ENCODE measurements around the gene MOV10L1.

Gene MOV10L1

GRCh38 chr22:50193621-50194020 lies 103.8 kb downstream of the MOV10L1 start:
- Histone ChIP-seq H3K4me3 (ENCODE audit: low read length) (no peak overlapping the region), H3K9ac (ENCODE audit: low read depth, low read length) (no peak overlapping the region), H3K36me3 (ENCODE audit: insufficient read depth, low read length) (peaks cover 25% of the 10 kb centered on the region), H3K27me3 (ENCODE audit: control insufficient read depth, insufficient read depth, low read length) (no peaks in the 10 kb centered on the region), H3K4me2 (ENCODE audit: low read length) (no peak overlapping the region), H3K9me3 (replicated peaks; ENCODE audit: low read length) (no peaks in the 10 kb centered on the region), H3K4me1 (ENCODE audit: control insufficient read depth, insufficient read depth, low read length) (peaks cover 17% of the 10 kb centered on the region)

GRCh38 chr22:50194037-50194805 lies 104.4 kb downstream of the MOV10L1 start:
- H3K4me2 ChIP-seq (ENCODE audit: low read length), result no peak overlapping the region
- H3K9ac ChIP-seq (ENCODE audit: low read depth, low read length), result no peak overlapping the region
- H3K36me3 ChIP-seq (ENCODE audit: insufficient read depth, low read length), result peaks cover 24% of the 10 kb centered on the region
- no peak overlapping the region for H3K4me3 ChIP-seq (ENCODE audit: low read length)
- peaks cover 17% of the 10 kb centered on the region for H3K4me1 ChIP-seq (ENCODE audit: control insufficient read depth, insufficient read depth, low read length)
- H3K27me3 ChIP-seq (ENCODE audit: control insufficient read depth, insufficient read depth, low read length), result no peaks in the 10 kb centered on the region
- no peaks in the 10 kb centered on the region for H3K9me3 ChIP-seq (replicated peaks; ENCODE audit: low read length)

GRCh38 chr22:50196256-50196655 lies 106.5 kb downstream of the MOV10L1 start:
- Histone ChIP-seq H3K9ac (ENCODE audit: low read depth, low read length) (no peak overlapping the region), H3K4me2 (ENCODE audit: low read length) (no peak overlapping the region), H3K36me3 (ENCODE audit: insufficient read depth, low read length) (peaks cover 24% of the 10 kb centered on the region), H3K27me3 (ENCODE audit: control insufficient read depth, insufficient read depth, low read length) (no peaks in the 10 kb centered on the region), H3K4me3 (ENCODE audit: low read length) (no peak overlapping the region), H3K9me3 (replicated peaks; ENCODE audit: low read length) (no peaks in the 10 kb centered on the region), H3K4me1 (ENCODE audit: control insufficient read depth, insufficient read depth, low read length) (peaks cover 6% of the 10 kb centered on the region)

GRCh38 chr22:50197000-50197800 lies 107.4 kb downstream of the MOV10L1 start:
- H3K9me3 ChIP-seq (replicated peaks; ENCODE audit: low read length), result no peaks in the 10 kb centered on the region
- no peak overlapping the region for H3K9ac ChIP-seq (ENCODE audit: low read depth, low read length)
- H3K27me3 ChIP-seq (ENCODE audit: control insufficient read depth, insufficient read depth, low read length), result no peaks in the 10 kb centered on the region
- H3K4me1 ChIP-seq (ENCODE audit: control insufficient read depth, insufficient read depth, low read length), result peaks cover 10% of the 10 kb centered on the region
- H3K4me3 ChIP-seq (ENCODE audit: low read length), result no peak overlapping the region
- no peak overlapping the region for H3K4me2 ChIP-seq (ENCODE audit: low read length)
- H3K36me3 ChIP-seq (ENCODE audit: insufficient read depth, low read length), result peaks cover 24% of the 10 kb centered on the region

GRCh38 chr22:50197856-50198623 lies 108.2 kb downstream of the MOV10L1 start:
- peaks cover 27% of the 10 kb centered on the region for H3K36me3 ChIP-seq (ENCODE audit: insufficient read depth, low read length)
- no peak overlapping the region for H3K4me3 ChIP-seq (ENCODE audit: low read length)
- H3K9ac ChIP-seq (ENCODE audit: low read depth, low read length), result no peak overlapping the region
- H3K9me3 ChIP-seq (replicated peaks; ENCODE audit: low read length), result no peaks in the 10 kb centered on the region
- H3K4me1 ChIP-seq (ENCODE audit: control insufficient read depth, insufficient read depth, low read length), result peaks cover 12% of the 10 kb centered on the region
- H3K27me3 ChIP-seq (ENCODE audit: control insufficient read depth, insufficient read depth, low read length), result no peaks in the 10 kb centered on the region
- no peak overlapping the region for H3K4me2 ChIP-seq (ENCODE audit: low read length)

- Histone ChIP-seq H3K36me3 (ENCODE audit: insufficient read depth, low read length) (peaks cover 31% of the 10 kb centered on the region), H3K9me3 (replicated peaks; ENCODE audit: low read length) (no peaks in the 10 kb centered on the region), H3K4me3 (ENCODE audit: low read length) (no peak overlapping the region), H3K9ac (ENCODE audit: low read depth, low read length) (no peak overlapping the region), H3K27me3 (ENCODE audit: control insufficient read depth, insufficient read depth, low read length) (no peaks in the 10 kb centered on the region), H3K4me1 (ENCODE audit: control insufficient read depth, insufficient read depth, low read length) (peaks cover 12% of the 10 kb centered on the region), H3K4me2 (ENCODE audit: low read length) (no peak overlapping the region)
Observed at GRCh38 chr22:50198624-50199017, 108.8 kb downstream of the MOV10L1 start.

- Histone ChIP-seq H3K4me2 (ENCODE audit: low read length) (peak overlapping the region; percentile 99), H3K9ac (ENCODE audit: low read depth, low read length) (peak overlapping the region; percentile 93), H3K27me3 (ENCODE audit: control insufficient read depth, insufficient read depth, low read length) (no peaks in the 10 kb centered on the region), H3K4me3 (ENCODE audit: low read length) (no peak overlapping the region), H3K36me3 (ENCODE audit: insufficient read depth, low read length) (peaks cover 28% of the 10 kb centered on the region), H3K4me1 (ENCODE audit: control insufficient read depth, insufficient read depth, low read length) (peaks cover 12% of the 10 kb centered on the region), H3K9me3 (replicated peaks; ENCODE audit: low read length) (no peaks in the 10 kb centered on the region)
Observed at GRCh38 chr22:50199251-50199721, 109.5 kb downstream of the MOV10L1 start.

- H3K4me1 ChIP-seq (ENCODE audit: control insufficient read depth, insufficient read depth, low read length), result peaks cover 12% of the 10 kb centered on the region
- no peaks in the 10 kb centered on the region for H3K9me3 ChIP-seq (replicated peaks; ENCODE audit: low read length)
- peak overlapping the region; percentile 95 for H3K4me3 ChIP-seq (ENCODE audit: low read length)
- peak overlapping the region; percentile 93 for H3K9ac ChIP-seq (ENCODE audit: low read depth, low read length)
- peaks cover 21% of the 10 kb centered on the region for H3K36me3 ChIP-seq (ENCODE audit: insufficient read depth, low read length)
- no peaks in the 10 kb centered on the region for H3K27me3 ChIP-seq (ENCODE audit: control insufficient read depth, insufficient read depth, low read length)
- H3K4me2 ChIP-seq (ENCODE audit: low read length), result peak overlapping the region; percentile 99
Observed at GRCh38 chr22:50199829-50200460, 110.1 kb downstream of the MOV10L1 start.

GRCh38 chr22:50200461-50201190 lies 110.8 kb downstream of the MOV10L1 start, which contains the start of gene SELENOO:
SELENOO (plus strand) TSS chr22:50201011; CDS start chr22:50201037, 26 bp downstream.
- H3K36me3 ChIP-seq (ENCODE audit: insufficient read depth, low read length), result peaks cover 20% of the 10 kb centered on the region

More at GRCh38 chr22:50200461-50201190, 110.8 kb downstream of the MOV10L1 start, which contains the start of gene SELENOO:
- Histone ChIP-seq H3K9me3 (replicated peaks; ENCODE audit: low read length) (no peaks in the 10 kb centered on the region), H3K4me2 (ENCODE audit: low read length) (peak within 1 kb of the TSS; percentile 99), H3K4me3 (ENCODE audit: low read length) (peak within 1 kb of the TSS; percentile 95), H3K4me1 (ENCODE audit: control insufficient read depth, insufficient read depth, low read length) (peaks cover 12% of the 10 kb centered on the region), H3K9ac (ENCODE audit: low read depth, low read length) (peak within 1 kb of the TSS; percentile 93), H3K27me3 (ENCODE audit: control insufficient read depth, insufficient read depth, low read length) (no peaks in the 10 kb centered on the region)

Measured in skeletal muscle satellite cell (primary cell).